K562 (cell line): ENCODE results near the gene FCSK. TPM values are rescaled to one million over a fixed set of nuclear protein-coding genes. Genes with fewer than 3 reads are reported as not detected.

Experiments
- CXXC5 ChIP-seq: fragments of 250-450 bp; sonication (Bioruptor Pico); IDR thresholded peaks from 2 replicates; pipeline ENCODE4 v1.8.0; 2022; ENCODE audit warnings: inconsistent platforms, mild to moderate bottlenecking, moderate library complexity
- ETS2 ChIP-seq: IDR thresholded peaks from 2 replicates; pipeline ENCODE4 v1.6.1; 2016; ENCODE audit warnings: borderline replicate concordance, missing genetic modification characterization, mild to moderate bottlenecking, moderate library complexity, missing compliant biosample characterization; ENCODE audit not compliant: poor library complexity, severe bottlenecking
- FOXA1 ChIP-seq: fragments of 450-650 bp; IDR thresholded peaks from 2 replicates; pipeline ENCODE4 v1.6.1; 2016; ENCODE audit warnings: mild to moderate bottlenecking, borderline replicate concordance
- LARP7 ChIP-seq: fragments of 450-650 bp; IDR thresholded peaks from 2 replicates; pipeline ENCODE4 v1.6.1; 2016
- NCOR1 ChIP-seq: fragments of 450-650 bp; IDR thresholded peaks from 2 replicates; pipeline ENCODE4 v1.6.1; 2016; ENCODE audit warnings: mild to moderate bottlenecking, moderate library complexity
- POLR3G ChIP-seq: IDR thresholded peaks from 2 replicates; pipeline ENCODE4 v1.6.1; 2011; ENCODE audit not compliant: insufficient read length, insufficient replicate concordance; ENCODE audit errors: extremely low read depth
- ZNF184 ChIP-seq: sonication (generic); formaldehyde crosslinking; IDR thresholded peaks from 2 replicates; pipeline ENCODE4 v1.5.0; 2020; ENCODE audit warnings: missing genetic modification reagents
- ZNF324 ChIP-seq: fragments of 250-450 bp; sonication (Bioruptor Pico); IDR thresholded peaks from 2 replicates; pipeline ENCODE4 v1.4.0; 2020; ENCODE audit warnings: mild to moderate bottlenecking
- ZNF79 ChIP-seq: fragments of 250-450 bp; sonication (Bioruptor Pico); IDR thresholded peaks from 2 replicates; pipeline ENCODE4 v1.4.0; 2020; ENCODE audit warnings: low read depth, mild to moderate bottlenecking, moderate library complexity
- polyA plus RNA-seq, 8 experiments: library from polyadenylated mRNA; depleted of rRNA in 4 of 8; stranded (reverse) in 5 of 8; unstranded in 3 of 8; fragments of >200 nt; fragmentation: Nextera tagmentation in 2 of 8; fragmentation: Illumina TruSeq in 1 of 8; extraction: Ambion mirVana in 2 of 8; extraction: Trizol in 1 of 8; gene quantifications; 2 replicates each; pipeline versions ENCODE4 v1.2.1 to v1.2.3, GENCODE V29; 2011 to 2014; ENCODE audit warnings: inconsistent platforms in 1 of 8, missing spikeins in 1 of 8
- total RNA-seq, 7 experiments: library from RNA; depleted of rRNA in 6 of 7; stranded (reverse); fragments of >200 nt in 6 of 7; fragmentation: Illumina TruSeq in 2 of 7; extraction: Trizol in 2 of 7; gene quantifications; 2 replicates each; pipeline versions ENCODE4 v1.2.1 to v1.2.3, GENCODE V29; 2011 to 2021; ENCODE audit warnings: low replicate concordance in 1 of 7
- TF ChIP-seq, protein P1 (sequence below): fragments of 250-450 bp; sonication (Bioruptor Pico); IDR thresholded peaks from 2 replicates; pipeline ENCODE4 v1.9.0; 2021; ENCODE audit warnings: mild to moderate bottlenecking, inconsistent platforms
- TF ChIP-seq, protein P2 (sequence below): IDR thresholded peaks from 2 replicates; pipeline ENCODE4 v1.6.1; 2012; ENCODE audit warnings: low read depth, low read length, improper control_type of control experiment, borderline replicate concordance
- TF ChIP-seq, protein P3 (sequence below): sonication (generic); formaldehyde crosslinking; IDR thresholded peaks from 2 replicates; pipeline ENCODE4 v1.4.0; 2020; ENCODE audit warnings: mild to moderate bottlenecking, missing genetic modification reagents

FCSK gene
- total and polyA plus RNA-seq, 9 of the 15 experiments (the other 6 are each of a cell fraction or from before 2014, with no cell fraction given): 0.92 to 18.6 (median 8.3) TPM

DNA sequence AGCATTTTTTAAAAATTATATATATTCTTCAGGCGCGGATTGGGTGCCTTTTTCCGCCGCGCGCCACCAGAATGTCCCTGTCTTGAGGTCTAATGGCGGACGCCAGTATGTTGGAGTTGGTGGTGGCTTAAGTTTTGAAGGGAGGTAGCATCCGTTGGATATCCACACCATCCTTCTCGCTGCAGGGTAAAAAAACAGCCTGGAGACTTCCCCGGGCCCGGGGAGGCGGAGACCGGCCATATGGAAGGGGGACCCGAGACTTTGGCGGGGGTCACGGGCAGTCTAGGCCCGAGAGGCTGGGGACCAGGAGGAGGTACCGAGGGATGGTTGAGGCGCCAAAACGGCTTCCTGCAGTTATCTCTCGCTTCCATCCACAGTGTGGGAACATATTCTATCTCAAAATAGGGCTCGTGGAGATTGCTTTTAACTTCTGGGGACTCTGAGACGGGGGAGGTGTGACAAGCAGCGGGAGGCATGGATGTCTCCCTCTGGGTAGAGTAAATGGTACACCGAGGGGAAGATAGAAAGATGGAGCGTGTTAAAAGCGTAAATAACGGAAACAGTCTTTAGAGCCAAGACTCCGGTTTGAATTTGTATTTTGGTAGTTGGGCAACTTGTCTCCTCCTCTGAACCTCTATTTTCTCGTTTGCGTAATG lies 69.5 kb downstream of the FCSK start, which contains the start of gene SF3B3 (continued):
- TF ChIP-seq, protein P1, sequence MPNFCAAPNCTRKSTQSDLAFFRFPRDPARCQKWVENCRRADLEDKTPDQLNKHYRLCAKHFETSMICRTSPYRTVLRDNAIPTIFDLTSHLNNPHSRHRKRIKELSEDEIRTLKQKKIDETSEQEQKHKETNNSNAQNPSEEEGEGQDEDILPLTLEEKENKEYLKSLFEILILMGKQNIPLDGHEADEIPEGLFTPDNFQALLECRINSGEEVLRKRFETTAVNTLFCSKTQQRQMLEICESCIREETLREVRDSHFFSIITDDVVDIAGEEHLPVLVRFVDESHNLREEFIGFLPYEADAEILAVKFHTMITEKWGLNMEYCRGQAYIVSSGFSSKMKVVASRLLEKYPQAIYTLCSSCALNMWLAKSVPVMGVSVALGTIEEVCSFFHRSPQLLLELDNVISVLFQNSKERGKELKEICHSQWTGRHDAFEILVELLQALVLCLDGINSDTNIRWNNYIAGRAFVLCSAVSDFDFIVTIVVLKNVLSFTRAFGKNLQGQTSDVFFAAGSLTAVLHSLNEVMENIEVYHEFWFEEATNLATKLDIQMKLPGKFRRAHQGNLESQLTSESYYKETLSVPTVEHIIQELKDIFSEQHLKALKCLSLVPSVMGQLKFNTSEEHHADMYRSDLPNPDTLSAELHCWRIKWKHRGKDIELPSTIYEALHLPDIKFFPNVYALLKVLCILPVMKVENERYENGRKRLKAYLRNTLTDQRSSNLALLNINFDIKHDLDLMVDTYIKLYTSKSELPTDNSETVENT (CRISPR knock-in tag): peak; percentile 48; the same call in 1 of the 2 replicates
- TF ChIP-seq ZNF79 (CRISPR knock-in tag): no peak
- 0 out of 2 replicates have a peak, but pooled peaks have one; percentile 37 for TF ChIP-seq CXXC5
- TF ChIP-seq POLR3G: no peak
- TF ChIP-seq, protein P2, sequence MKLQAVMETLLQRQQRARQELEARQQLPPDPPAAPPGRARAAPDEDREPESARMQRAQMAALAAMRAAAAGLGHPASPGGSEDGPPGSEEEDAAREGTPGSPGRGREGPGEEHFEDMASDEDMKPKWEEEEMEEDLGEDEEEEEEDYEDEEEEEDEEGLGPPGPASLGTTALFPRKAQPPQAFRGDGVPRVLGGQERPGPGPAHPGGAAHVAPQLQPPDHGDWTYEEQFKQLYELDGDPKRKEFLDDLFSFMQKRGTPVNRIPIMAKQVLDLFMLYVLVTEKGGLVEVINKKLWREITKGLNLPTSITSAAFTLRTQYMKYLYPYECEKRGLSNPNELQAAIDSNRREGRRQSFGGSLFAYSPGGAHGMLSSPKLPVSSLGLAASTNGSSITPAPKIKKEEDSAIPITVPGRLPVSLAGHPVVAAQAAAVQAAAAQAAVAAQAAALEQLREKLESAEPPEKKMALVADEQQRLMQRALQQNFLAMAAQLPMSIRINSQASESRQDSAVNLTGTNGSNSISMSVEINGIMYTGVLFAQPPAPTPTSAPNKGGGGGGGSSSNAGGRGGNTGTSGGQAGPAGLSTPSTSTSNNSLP: no peak
- TF ChIP-seq ETS2 (tag): no peak
- TF ChIP-seq FOXA1: no peak
- TF ChIP-seq, protein P3, sequence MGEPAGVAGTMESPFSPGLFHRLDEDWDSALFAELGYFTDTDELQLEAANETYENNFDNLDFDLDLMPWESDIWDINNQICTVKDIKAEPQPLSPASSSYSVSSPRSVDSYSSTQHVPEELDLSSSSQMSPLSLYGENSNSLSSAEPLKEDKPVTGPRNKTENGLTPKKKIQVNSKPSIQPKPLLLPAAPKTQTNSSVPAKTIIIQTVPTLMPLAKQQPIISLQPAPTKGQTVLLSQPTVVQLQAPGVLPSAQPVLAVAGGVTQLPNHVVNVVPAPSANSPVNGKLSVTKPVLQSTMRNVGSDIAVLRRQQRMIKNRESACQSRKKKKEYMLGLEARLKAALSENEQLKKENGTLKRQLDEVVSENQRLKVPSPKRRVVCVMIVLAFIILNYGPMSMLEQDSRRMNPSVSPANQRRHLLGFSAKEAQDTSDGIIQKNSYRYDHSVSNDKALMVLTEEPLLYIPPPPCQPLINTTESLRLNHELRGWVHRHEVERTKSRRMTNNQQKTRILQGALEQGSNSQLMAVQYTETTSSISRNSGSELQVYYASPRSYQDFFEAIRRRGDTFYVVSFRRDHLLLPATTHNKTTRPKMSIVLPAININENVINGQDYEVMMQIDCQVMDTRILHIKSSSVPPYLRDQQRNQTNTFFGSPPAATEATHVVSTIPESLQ (CRISPR knock-in tag): 0 out of 2 replicates have a peak, but pooled peaks have one; percentile 67
- TF ChIP-seq ZNF184: no peak
- peak; percentile 27 for TF ChIP-seq NCOR1
- no peak for TF ChIP-seq ZNF324 (CRISPR knock-in tag)
- no peak for TF ChIP-seq LARP7
